ENCODE measurements around the gene GAA. TPM values are rescaled to one million over a fixed set of nuclear protein-coding genes. Genes with fewer than 3 reads are reported as not detected.

The GAA gene
- total and polyA plus RNA-seq, 2 of the 8 experiments (the other 6 are each of a cell fraction or from before 2014, with no cell fraction given), result 14.8 to 30.0 TPM

DNA sequence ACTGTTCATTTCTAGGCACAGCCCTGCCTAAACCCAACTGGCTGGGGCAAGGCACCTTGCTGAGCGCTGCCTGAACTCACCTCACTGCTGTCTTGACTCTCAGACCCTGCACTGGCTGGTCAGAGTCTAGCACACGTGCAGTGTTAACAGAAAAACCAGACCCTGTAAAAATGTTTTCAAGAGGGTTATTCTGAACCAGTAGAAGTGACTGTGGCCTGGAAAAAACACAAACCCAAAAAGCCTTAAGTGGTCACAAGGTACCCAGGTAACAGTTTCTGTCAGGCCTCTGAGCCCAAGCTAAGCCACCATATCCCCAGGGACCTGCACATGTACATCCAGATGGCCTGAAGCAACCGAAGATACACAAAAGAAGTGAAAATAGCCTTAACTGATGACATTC, 51.6 kb downstream of the GAA start (continued):
- TF ChIP-seq YY1 (IDR thresholded peaks at IDR 0.05; ENCODE audit: low read depth, low read length) (no peak), EP300 (IDR thresholded peaks at IDR 0.05; ENCODE audit: borderline replicate concordance in 1 of 2, low read depth in 2 of 2, low read length in 2 of 2) (no peak), SUZ12 (IDR thresholded peaks at IDR 0.05; ENCODE audit: low read length) (no peak)
